IPS-18a (cell line): ENCODE measurements around the gene KCNS1.

Experiments
- H3K27ac ChIP-seq: one replicate; pipeline ENCODE4 v1.5.1; 2013; ENCODE audit warnings: low read length
- H3K27me3 ChIP-seq: one replicate; pipeline ENCODE4 v1.6.1; 2013; ENCODE audit warnings: mild to moderate bottlenecking, low read length; ENCODE audit not compliant: control insufficient read depth, insufficient read depth
- H3K36me3 ChIP-seq: one replicate; pipeline ENCODE4 v1.6.1; 2013; ENCODE audit warnings: low read depth, low read length; ENCODE audit not compliant: control insufficient read depth
- H3K4me1 ChIP-seq: one replicate; pipeline ENCODE4 v1.6.1; 2013; ENCODE audit warnings: low read depth, low read length; ENCODE audit not compliant: control insufficient read depth
- H3K4me3 ChIP-seq: one replicate; pipeline ENCODE4 v1.5.1; 2013; ENCODE audit warnings: low read length
- H3K9ac ChIP-seq: one replicate; pipeline ENCODE4 v1.6.1; 2013; ENCODE audit warnings: mild to moderate bottlenecking, low read length, moderate library complexity
- H3K9me3 ChIP-seq: one replicate; pipeline ENCODE4 v1.6.1; 2013; ENCODE audit warnings: low read depth, low read length; ENCODE audit not compliant: control insufficient read depth

KCNS1 gene

DNA sequence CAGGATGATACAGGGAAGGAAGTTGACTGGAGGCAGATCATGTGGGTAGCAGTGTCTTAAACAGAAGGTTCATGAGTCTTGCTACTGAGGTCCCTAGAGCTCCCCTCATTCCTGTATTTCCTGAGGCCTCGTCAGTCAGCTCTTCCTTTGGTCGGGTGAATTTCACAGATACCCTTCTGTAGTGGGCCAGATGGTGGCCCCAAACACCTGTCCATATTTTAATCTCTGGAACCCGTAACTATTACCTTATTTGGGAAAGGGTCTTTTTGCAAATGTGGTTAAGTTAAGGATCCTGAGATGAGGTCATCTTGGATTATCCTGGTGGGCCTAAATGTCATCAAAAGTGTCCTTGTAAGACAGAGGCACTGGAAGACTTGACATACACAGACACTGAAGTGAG, 9.6 kb downstream of the KCNS1 start:
- no peaks in the 10 kb centered on the region for H3K36me3 ChIP-seq
- H3K4me1 ChIP-seq = no peaks in the 10 kb centered on the region
- H3K9ac ChIP-seq = no peak overlapping the region
- no peaks in the 10 kb centered on the region for H3K9me3 ChIP-seq
- H3K27me3 ChIP-seq = no peaks in the 10 kb centered on the region
- H3K27ac ChIP-seq = no peak overlapping the region
- no peak overlapping the region for H3K4me3 ChIP-seq

DNA sequence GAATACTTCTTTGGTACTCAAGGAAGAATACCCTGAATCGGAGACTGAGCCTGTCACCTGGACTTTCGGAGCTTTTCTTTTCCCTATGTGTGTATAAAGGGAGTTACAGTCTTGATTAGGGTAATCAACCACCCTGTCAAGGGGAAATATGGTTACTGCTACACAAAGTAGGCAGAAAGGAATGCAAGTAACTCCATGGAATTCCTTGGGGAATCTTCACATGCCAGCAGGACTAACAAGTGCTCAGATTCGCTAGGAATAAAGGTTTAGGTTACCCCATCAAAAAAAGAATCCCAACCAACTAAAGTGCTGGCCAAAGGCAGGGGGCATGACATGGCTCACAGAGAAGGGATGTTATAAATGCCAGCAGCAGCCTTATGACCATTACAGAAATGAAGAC, 10.4 kb downstream of the KCNS1 start:
- Histone ChIP-seq H3K9me3 (no peaks in the 10 kb centered on the region), H3K9ac (no peak overlapping the region), H3K4me1 (no peaks in the 10 kb centered on the region), H3K27me3 (no peaks in the 10 kb centered on the region), H3K27ac (no peak overlapping the region), H3K36me3 (no peaks in the 10 kb centered on the region), H3K4me3 (no peak overlapping the region)

DNA sequence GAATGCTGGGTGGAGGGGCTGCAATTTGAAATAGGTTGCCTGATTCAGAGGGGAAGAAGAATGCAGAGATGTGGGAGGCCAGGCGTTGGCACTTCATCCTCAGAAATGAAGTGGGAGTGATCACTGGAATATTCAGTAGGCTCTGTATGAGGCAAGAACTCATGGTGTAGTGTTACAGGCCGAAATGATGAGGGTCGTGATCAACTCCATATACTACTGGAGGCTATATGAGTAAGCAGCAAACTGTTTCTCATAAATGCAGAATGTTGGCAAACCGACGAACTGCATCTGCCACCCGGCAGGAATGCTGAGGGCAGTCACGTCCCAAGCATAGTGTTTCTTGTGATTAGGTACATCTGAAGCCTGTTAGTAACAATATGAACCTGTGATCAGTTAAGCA, 12.7 kb downstream of the KCNS1 start:
- no peak overlapping the region for H3K4me3 ChIP-seq
- H3K27me3 ChIP-seq = no peaks in the 10 kb centered on the region
- H3K36me3 ChIP-seq = no peaks in the 10 kb centered on the region
- no peaks in the 10 kb centered on the region for H3K9me3 ChIP-seq
- H3K4me1 ChIP-seq = no peaks in the 10 kb centered on the region
- no peak overlapping the region for H3K27ac ChIP-seq
- no peak overlapping the region for H3K9ac ChIP-seq

DNA sequence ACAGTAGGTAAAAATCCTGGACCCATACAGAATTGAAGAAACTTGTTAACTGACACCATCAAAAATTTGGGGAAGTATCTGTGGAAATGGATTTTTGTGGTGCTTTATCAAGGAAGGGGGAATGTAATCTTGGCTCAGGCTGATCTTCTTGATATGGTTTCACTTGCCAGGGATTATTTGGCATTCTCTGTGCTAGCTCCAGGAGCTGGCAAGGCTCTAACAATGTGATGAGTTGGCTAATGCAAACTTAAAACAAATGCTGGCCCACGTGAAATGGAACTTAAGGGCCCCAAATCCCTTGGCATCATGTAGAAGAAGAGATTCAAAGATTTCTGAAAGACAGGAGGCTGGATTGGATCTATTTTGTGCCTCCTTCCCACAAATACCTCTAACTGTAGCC, 13.1 kb downstream of the KCNS1 start:
- no peaks in the 10 kb centered on the region for H3K4me1 ChIP-seq
- no peaks in the 10 kb centered on the region for H3K9me3 ChIP-seq
- no peak overlapping the region for H3K4me3 ChIP-seq
- H3K27ac ChIP-seq = no peak overlapping the region
- peaks cover under 1% of the 10 kb centered on the region for H3K36me3 ChIP-seq
- no peak overlapping the region for H3K9ac ChIP-seq
- no peaks in the 10 kb centered on the region for H3K27me3 ChIP-seq

DNA sequence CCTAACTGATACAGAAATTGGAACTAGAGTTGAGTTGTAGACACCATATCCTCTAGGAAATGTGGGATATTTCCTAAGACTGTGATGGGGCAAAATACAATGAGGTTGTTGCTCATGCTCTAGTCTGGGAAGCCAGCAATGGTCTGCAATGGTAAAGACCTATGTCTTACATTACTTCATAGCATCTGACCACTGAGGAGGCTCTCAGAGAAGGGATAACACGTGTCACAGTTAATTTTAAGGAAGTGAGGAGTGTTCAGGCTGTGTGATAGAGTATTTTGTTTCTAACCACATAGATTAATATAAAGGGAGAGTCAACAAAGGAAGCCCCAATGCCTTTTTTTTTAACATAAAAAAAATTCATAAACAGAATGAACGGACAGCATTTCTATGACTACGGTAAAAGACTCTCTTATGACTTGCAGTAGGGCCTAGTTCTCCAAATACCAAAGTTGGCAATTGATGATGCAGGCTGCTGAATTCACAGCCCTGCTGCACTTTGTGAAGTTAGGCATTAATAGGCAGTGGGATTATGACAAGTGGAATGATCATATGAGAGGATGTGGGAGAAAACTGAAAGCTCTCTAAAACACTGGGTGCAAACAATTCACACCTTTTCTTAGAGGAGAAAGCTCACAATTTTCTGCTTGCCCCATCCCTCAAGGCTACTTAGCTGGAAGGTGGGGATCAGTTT, 13.7 kb downstream of the KCNS1 start:
- H3K4me1 ChIP-seq = no peaks in the 10 kb centered on the region
- H3K27me3 ChIP-seq = no peaks in the 10 kb centered on the region
- no peak overlapping the region for H3K9ac ChIP-seq
- no peaks in the 10 kb centered on the region for H3K9me3 ChIP-seq
- H3K36me3 ChIP-seq = peaks cover 5% of the 10 kb centered on the region
- H3K27ac ChIP-seq = no peak overlapping the region
- H3K4me3 ChIP-seq = no peak overlapping the region

DNA sequence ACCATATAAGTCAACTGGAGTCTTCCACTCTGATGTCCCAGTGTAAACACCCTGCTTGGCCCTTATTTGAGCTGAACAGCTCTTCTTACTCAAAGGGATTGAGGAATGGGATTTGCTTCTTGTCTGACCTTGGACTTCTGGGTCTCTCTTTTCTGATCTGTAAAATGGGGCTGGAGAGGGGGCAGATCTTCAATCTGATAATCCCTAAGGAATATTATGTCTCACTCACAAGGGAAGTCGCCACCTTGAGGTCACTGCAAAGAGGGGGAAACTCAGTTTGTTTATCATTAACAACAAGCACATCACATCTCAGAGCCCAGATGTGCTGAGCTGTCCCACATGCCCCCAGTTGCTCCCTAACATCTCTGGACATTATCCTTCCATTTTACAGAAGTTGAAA, 15.1 kb downstream of the KCNS1 start:
- no peaks in the 10 kb centered on the region for H3K4me1 ChIP-seq
- H3K36me3 ChIP-seq = peaks cover 5% of the 10 kb centered on the region
- H3K27ac ChIP-seq = no peak overlapping the region
- no peak overlapping the region for H3K9ac ChIP-seq
- H3K27me3 ChIP-seq = no peaks in the 10 kb centered on the region
- H3K4me3 ChIP-seq = no peak overlapping the region
- no peaks in the 10 kb centered on the region for H3K9me3 ChIP-seq

DNA sequence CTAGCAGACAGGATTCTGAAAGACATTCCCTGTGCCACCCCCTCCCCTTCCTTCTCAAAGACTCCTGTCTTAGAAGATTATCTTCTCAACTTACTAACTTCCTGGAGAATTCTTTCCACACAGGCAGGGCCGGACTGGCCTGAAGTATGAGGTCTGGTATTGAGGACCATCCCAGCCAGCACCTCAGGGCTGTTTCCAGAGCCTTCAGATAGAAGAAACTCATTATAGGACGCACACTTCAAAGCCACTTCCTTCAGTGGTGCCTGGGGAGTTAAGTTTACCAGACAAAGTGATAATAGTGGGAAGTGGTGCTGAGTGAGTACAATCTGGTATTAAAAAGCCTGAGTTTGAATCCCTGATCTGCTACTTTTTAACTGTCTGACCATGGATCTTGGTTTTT, 15.6 kb downstream of the KCNS1 start:
- no peaks in the 10 kb centered on the region for H3K4me1 ChIP-seq
- H3K36me3 ChIP-seq = peaks cover 5% of the 10 kb centered on the region
- H3K9me3 ChIP-seq = no peaks in the 10 kb centered on the region
- no peaks in the 10 kb centered on the region for H3K27me3 ChIP-seq
- H3K4me3 ChIP-seq = no peak overlapping the region
- H3K9ac ChIP-seq = no peak overlapping the region
- H3K27ac ChIP-seq = no peak overlapping the region

DNA sequence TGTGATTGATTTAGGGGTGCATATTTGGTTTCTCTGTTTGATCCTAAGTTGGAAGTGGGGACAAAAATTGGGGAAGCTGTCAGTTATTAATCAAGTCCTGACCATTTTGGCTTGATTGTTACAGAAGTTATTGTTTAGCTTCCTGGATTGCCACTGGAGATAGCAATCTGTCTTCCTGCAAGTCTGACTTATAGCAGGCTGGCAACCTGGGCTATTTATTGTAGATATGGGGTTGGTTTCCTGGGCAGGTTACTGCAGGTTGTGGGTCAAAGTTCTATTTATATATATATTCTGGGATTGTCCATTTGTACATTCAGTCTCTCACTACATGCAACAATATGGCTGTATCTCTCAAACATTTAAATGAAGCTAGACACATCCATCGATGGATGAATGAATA, 17.8 kb downstream of the KCNS1 start:
- Histone ChIP-seq H3K27me3 (no peaks in the 10 kb centered on the region), H3K9me3 (no peaks in the 10 kb centered on the region), H3K9ac (no peak overlapping the region), H3K27ac (no peak overlapping the region), H3K4me3 (no peak overlapping the region), H3K36me3 (peaks cover 9% of the 10 kb centered on the region), H3K4me1 (no peaks in the 10 kb centered on the region)

DNA sequence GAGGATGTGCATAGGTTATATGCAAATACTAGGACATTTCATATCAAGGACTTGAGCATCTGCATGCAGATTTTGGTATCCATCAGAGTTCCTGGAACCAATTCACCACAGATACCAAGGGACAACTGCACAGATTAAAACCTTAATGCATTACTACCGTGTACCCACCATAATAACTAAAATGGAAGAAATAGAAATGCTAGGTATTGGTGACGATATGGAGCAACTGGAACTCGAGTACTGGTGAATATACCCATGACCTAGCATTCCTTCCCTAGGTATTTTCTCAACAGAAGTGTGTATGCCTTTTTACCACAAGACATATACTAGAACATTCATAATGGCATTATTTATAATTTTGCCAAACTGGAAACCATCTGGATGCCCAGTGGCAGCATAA, 18.5 kb downstream of the KCNS1 start:
- H3K27ac ChIP-seq = no peak overlapping the region
- no peaks in the 10 kb centered on the region for H3K9me3 ChIP-seq
- H3K36me3 ChIP-seq = peaks cover 12% of the 10 kb centered on the region
- no peaks in the 10 kb centered on the region for H3K27me3 ChIP-seq
- H3K4me3 ChIP-seq = no peak overlapping the region
- no peak overlapping the region for H3K9ac ChIP-seq
- no peaks in the 10 kb centered on the region for H3K4me1 ChIP-seq

DNA sequence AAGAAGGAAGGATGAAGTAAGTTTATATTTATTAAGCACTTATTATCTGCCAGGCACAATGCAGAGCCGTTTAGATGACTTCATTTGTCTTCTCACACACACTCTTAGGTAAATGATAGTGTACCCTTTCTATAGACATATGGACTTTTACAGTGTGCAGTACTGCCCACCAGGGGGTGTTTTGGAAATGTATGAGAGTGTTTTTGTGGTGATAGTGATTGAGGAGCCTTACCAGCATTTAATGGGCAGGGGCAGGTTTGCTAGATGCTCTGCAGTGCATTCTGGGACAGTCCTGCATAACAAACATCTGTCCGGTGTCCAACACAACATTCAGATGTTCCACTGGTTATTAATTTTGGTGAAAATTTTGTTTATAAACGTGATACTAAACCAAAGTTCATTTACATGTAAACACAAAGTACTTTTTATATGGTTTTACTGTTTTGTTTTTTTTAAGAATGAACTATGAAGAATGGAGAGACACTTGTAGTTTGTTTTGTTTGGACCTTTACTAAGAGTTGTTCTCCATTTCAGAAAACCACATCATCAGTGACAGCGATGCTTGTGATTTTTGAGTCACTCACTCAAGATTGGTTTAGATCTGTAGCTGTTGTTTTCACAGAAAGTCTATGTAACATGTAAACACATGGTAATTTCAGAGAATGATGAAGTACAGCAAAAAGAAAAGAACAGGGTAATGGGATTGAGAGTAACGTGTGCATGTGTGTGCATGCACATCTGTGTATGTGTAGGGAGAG, 19.9 kb downstream of the KCNS1 start:
- Histone ChIP-seq H3K27me3 (no peaks in the 10 kb centered on the region), H3K9ac (no peak overlapping the region), H3K4me3 (no peak overlapping the region), H3K9me3 (no peaks in the 10 kb centered on the region), H3K27ac (no peak overlapping the region), H3K36me3 (peaks cover 12% of the 10 kb centered on the region), H3K4me1 (peaks cover 8% of the 10 kb centered on the region)

DNA sequence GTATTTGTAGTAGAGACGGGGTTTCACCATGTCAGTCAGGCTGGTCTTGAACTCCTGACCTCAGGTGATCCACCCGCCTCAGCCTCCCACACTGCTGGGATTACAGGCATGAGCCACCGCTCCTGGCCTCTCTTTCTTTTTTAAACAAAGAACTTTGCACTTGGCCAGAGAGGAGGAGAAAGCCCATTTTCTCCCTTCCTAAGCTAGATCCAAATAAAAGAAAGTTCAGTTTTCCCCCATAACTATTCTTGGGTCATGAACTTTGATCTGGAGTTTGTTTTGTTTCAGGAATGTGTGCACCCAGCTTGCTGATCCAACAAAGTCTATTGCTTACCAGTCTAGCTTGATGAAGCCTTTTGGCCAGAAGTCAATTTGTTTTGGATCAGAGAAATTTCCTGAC, 23.4 kb downstream of the KCNS1 start:
- H3K27ac ChIP-seq = no peak overlapping the region
- H3K36me3 ChIP-seq = peaks cover 13% of the 10 kb centered on the region
- H3K27me3 ChIP-seq = no peaks in the 10 kb centered on the region

DNA sequence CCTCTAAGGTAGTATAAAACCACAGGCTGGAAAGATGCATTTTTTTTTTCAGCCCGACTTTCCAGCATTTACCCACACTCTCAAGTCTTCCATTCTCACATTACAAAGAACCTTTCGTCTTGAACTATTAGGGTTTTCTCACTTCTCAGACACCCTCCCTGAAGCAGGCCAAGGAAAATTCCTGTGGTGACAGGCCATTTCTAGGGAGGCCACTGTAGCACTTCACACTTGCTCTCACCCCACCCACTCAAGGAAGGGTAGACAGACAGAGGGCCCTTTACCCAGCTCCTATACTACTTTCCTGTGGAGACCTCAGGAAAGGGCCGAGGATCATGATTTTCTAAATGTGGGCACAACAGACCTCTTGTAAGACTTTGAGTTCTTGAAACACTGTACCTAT, 27.7 kb downstream of the KCNS1 start:
- Histone ChIP-seq H3K36me3 (peaks cover 7% of the 10 kb centered on the region), H3K4me3 (no peak overlapping the region), H3K4me1 (peaks cover 8% of the 10 kb centered on the region), H3K9ac (no peak overlapping the region), H3K27me3 (no peaks in the 10 kb centered on the region), H3K9me3 (no peaks in the 10 kb centered on the region), H3K27ac (no peak overlapping the region)

More for the DNA sequence above, 23.4 kb downstream of the KCNS1 start:
- no peaks in the 10 kb centered on the region for H3K9me3 ChIP-seq
- no peak overlapping the region for H3K9ac ChIP-seq
- H3K4me1 ChIP-seq = peaks cover 8% of the 10 kb centered on the region
- no peak overlapping the region for H3K4me3 ChIP-seq
